Left ventricle myocardium inferior (tissue), 1 donor: ENCODE data around the gene PPP2R2B. TPM values are rescaled to one million over a fixed set of nuclear protein-coding genes. Genes with fewer than 3 reads are reported as not detected.

Experiments
- DNase-seq: peaks from one replicate; pipeline ENCODE4 v3.0.0-alpha.2; 2020
- H3K27ac ChIP-seq: fragments of 200-600 bp; replicated peaks from 2 replicates; pipeline ENCODE4 v1.8.0; 2021
- H3K27me3 ChIP-seq: fragments of 200-600 bp; 2 replicates; pipeline ENCODE4 v1.8.0; 2021; ENCODE audit warnings: low read depth
- H3K36me3 ChIP-seq: fragments of 200-600 bp; 2 replicates; pipeline ENCODE4 v1.8.0; 2021
- H3K4me1 ChIP-seq: fragments of 200-600 bp; 2 replicates; pipeline ENCODE4 v1.8.0; 2021
- H3K4me3 ChIP-seq: fragments of 200-600 bp; 2 replicates; pipeline ENCODE4 v1.8.0; 2021; ENCODE audit warnings: mild to moderate bottlenecking, moderate library complexity
- H3K9me3 ChIP-seq: fragments of 200-600 bp; replicated peaks from 2 replicates; pipeline ENCODE4 v1.8.0; 2021
- CTCF ChIP-seq: fragments of 200-600 bp; IDR thresholded peaks from 2 replicates; pipeline ENCODE4 v1.8.0; 2021; ENCODE audit warnings: antibody characterized with exemption, mild to moderate bottlenecking, borderline replicate concordance
- intact Hi-C: fragments of 100-400 bp; cut with micrococcal nuclease; formaldehyde crosslinking; loops from one replicate; pipeline ENCODE4 v1.11.0; 2022
- total RNA-seq: library from RNA; stranded (reverse); fragmentation: NEBNext Ultra II Directional; extraction: Animal tissue kit (Norgen Biotek cat#: 25700); gene quantifications from one replicate; pipeline ENCODE4 v1.2.1, GENCODE V29; 2021
- donor health status: DM: no; HTN: yes; CAD: no; lungs with severe emphysema.

PPP2R2B gene
- total RNA-seq, 1 donor from 2014 or later, result 0.11 TPM

- H3K27ac ChIP-seq, result no peak overlapping the region
- no peak for TF ChIP-seq CTCF
- no peaks in the 10 kb centered on the region for H3K4me1 ChIP-seq
- H3K36me3 ChIP-seq, result no peaks in the 10 kb centered on the region
- no peaks in the 10 kb centered on the region for H3K9me3 ChIP-seq
- intact Hi-C loops, result no loop called here
- H3K4me3 ChIP-seq, result no peak overlapping the region
- no peaks in the 10 kb centered on the region for H3K27me3 ChIP-seq
- DNase-seq, result no peak
Measured at GRCh38 chr5:146682899-146683532, 195.5 kb downstream of the PPP2R2B start.

- no peaks in the 10 kb centered on the region for H3K9me3 ChIP-seq
- TF ChIP-seq CTCF, result no peak
- intact Hi-C loops, result no loop called here
- no peak for DNase-seq
- no peak overlapping the region for H3K27ac ChIP-seq
- H3K4me1 ChIP-seq, result no peaks in the 10 kb centered on the region
- peaks cover 6% of the 10 kb centered on the region for H3K27me3 ChIP-seq
- H3K4me3 ChIP-seq, result no peak overlapping the region
- no peaks in the 10 kb centered on the region for H3K36me3 ChIP-seq
Measured at GRCh38 chr5:146681585-146682105, 196.9 kb downstream of the PPP2R2B start.

- H3K27me3 ChIP-seq, result peaks cover 11% of the 10 kb centered on the region
- no peaks in the 10 kb centered on the region for H3K36me3 ChIP-seq
- H3K27ac ChIP-seq, result no peak overlapping the region
- H3K4me3 ChIP-seq, result no peak overlapping the region
- intact Hi-C loops, result no loop called here
- no peak for DNase-seq
- H3K9me3 ChIP-seq, result no peaks in the 10 kb centered on the region
- no peak for TF ChIP-seq CTCF
- no peaks in the 10 kb centered on the region for H3K4me1 ChIP-seq
Measured at GRCh38 chr5:146680846-146681584, 197.5 kb downstream of the PPP2R2B start.

GRCh38 chr5:146675636-146676035, 202.9 kb downstream of the PPP2R2B start:
- intact Hi-C loops, result no loop called here

GRCh38 chr5:146672866-146673265, 205.7 kb downstream of the PPP2R2B start:
- peaks cover 12% of the 10 kb centered on the region for H3K27me3 ChIP-seq
- DNase-seq, result no peak
- no peak overlapping the region for H3K4me3 ChIP-seq
- no peak overlapping the region for H3K27ac ChIP-seq
- no peak for TF ChIP-seq CTCF
- H3K36me3 ChIP-seq, result no peaks in the 10 kb centered on the region
- H3K9me3 ChIP-seq, result no peaks in the 10 kb centered on the region
- H3K4me1 ChIP-seq, result no peaks in the 10 kb centered on the region
- intact Hi-C loops, result no loop called here

More at GRCh38 chr5:146675636-146676035, 202.9 kb downstream of the PPP2R2B start:
- DNase-seq, result no peak
- Histone ChIP-seq H3K9me3 (no peaks in the 10 kb centered on the region), H3K36me3 (no peaks in the 10 kb centered on the region), H3K4me3 (no peak overlapping the region), H3K27me3 (peaks cover 12% of the 10 kb centered on the region), H3K27ac (no peak overlapping the region), H3K4me1 (no peaks in the 10 kb centered on the region)
- TF ChIP-seq CTCF, result no peak
